Endometrial microvascular endothelial cells (primary cell): Measurements from ENCODE around the gene POLR3E. TPM values are rescaled to one million over a fixed set of nuclear protein-coding genes. Genes with fewer than 3 reads are reported as not detected.

ENCODE experiments used
- in situ Hi-C: cut with HindIII; loops from 2 replicates; pipeline ENCODE4 v1.10.0; 2017; ENCODE audit warnings: low sequenced_read_pairs, low pct_unique_long_range_greater_than_20kb; ENCODE audit errors: inconsistent ontology term
- total RNA-seq: library from RNA; depleted of rRNA; stranded (reverse); fragments of >200 nt; gene quantifications from one replicate; pipeline ENCODE4 v1.2.3, GENCODE V29; 2015; ENCODE audit errors: inconsistent ontology term

The POLR3E gene
- total RNA-seq, 1 donor from 2014 or later, result 57.0 TPM

GRCh38 chr16:22312897-22313781 is 15.9 kb downstream of the POLR3E start:
- in situ Hi-C loops, result no loop called here

GRCh38 chr16:22313876-22314470 is 16.8 kb downstream of the POLR3E start:
- in situ Hi-C loops, result no loop called here

GRCh38 chr16:22314661-22315626 is 17.7 kb downstream of the POLR3E start:
- in situ Hi-C loops, result no loop called here

- in situ Hi-C loops, result no loop called here
These were observed 18.8 kb downstream of the POLR3E start for GRCh38 chr16:22315979-22316378.

- in situ Hi-C loops, result no loop called here
These were observed 19.2 kb downstream of the POLR3E start for GRCh38 chr16:22316411-22316811.

GRCh38 chr16:22317001-22317530 is 19.9 kb downstream of the POLR3E start:
- in situ Hi-C loops, result no loop called here

GRCh38 chr16:22317625-22318024 is 20.4 kb downstream of the POLR3E start:
- in situ Hi-C loops, result no loop called here

- in situ Hi-C loops, result no loop called here
These were observed 21.6 kb downstream of the POLR3E start for GRCh38 chr16:22318690-22319358.

- in situ Hi-C loops, result no loop called here
These were observed 23.5 kb downstream of the POLR3E start for GRCh38 chr16:22320572-22321339.

GRCh38 chr16:22321340-22322001 is 24.3 kb downstream of the POLR3E start:
- in situ Hi-C loops, result no loop called here

- in situ Hi-C loops, result no loop called here
These were observed 24.8 kb downstream of the POLR3E start for GRCh38 chr16:22322021-22322471.

GRCh38 chr16:22322741-22323140 is 25.5 kb downstream of the POLR3E start:
- in situ Hi-C loops, result no loop called here

GRCh38 chr16:22323173-22323958 is 26.2 kb downstream of the POLR3E start:
- in situ Hi-C loops, result no loop called here

- in situ Hi-C loops, result no loop called here
These were observed 27.0 kb downstream of the POLR3E start for GRCh38 chr16:22323959-22324786.

- in situ Hi-C loops, result no loop called here
These were observed 27.8 kb downstream of the POLR3E start for GRCh38 chr16:22324787-22325597.
